AG09309 (cell line): Measurements from ENCODE around the gene FKBP3.
A peak's percentile ranks its signal among the peaks of the same experiment; 100 is the strongest.

Experiments used
- DNase-seq: peaks from one replicate; pipeline ENCODE4 v3.0.0-alpha.2; 2010; ENCODE audit warnings: low read depth
- H3K4me3 ChIP-seq: 2 replicates; pipeline ENCODE4 v1.5.1; 2011; ENCODE audit warnings: mild to moderate bottlenecking, low read depth, low read length, moderate library complexity; ENCODE audit not compliant: control insufficient read depth
- TF ChIP-seq, protein P1 (sequence below): IDR thresholded peaks from 2 replicates; pipeline ENCODE4 v1.5.1; 2011; ENCODE audit warnings: mild to moderate bottlenecking, low read depth, low read length, inconsistent platforms; ENCODE audit not compliant: insufficient read depth, control insufficient read depth; ENCODE audit errors: missing control alignments

The FKBP3 gene

DNA sequence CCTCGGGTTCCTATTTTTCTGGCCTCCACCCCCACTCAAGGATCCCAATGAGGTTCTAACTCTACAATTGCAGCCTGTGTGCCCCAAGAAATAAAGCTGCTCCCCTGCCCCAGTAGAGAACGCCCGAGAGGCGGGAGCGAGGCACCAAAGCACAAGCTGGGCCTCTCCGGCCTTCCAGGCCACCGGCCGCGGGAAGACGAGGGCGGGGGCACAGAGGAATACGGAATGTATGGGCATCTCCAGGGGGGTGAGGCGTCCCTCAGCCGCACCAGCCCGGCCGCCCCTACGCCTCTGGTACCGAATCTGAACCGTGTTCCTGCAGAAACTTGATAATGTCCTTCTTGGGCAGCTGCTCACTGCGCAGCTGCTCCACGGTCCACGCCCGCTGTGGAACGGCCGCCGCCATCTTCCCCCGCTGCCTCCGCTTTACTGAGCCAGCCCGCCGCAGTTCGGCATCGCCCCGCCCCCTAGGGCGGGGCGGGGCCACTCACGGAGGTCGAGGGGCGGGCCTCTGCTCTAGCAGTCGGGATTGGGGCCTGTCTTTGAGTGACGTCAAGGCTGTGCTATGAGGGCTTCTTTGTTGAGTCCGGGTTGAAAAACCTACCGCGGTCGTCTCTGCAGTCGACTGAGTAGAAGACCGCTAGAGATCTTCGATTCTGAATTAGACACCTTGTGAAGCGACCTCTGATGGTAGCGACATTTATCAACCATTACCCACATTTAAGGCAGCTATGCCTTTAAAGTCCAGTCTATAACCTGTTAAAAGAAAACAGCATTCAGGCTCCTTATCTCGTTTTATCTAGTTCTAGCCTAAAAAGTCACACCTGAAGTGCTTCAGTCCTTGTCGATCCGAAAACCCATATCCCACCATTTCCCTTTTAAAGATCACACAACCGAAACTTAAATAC, at the start of gene FKBP3:
Gene FKBP3, minus strand, starts transcription at position 431 of the 908 bp plus-strand sequence. Its CDS starts 25 bp downstream, at position 406.
- DNase-seq: peak; percentile 96
- TF ChIP-seq, protein P1, sequence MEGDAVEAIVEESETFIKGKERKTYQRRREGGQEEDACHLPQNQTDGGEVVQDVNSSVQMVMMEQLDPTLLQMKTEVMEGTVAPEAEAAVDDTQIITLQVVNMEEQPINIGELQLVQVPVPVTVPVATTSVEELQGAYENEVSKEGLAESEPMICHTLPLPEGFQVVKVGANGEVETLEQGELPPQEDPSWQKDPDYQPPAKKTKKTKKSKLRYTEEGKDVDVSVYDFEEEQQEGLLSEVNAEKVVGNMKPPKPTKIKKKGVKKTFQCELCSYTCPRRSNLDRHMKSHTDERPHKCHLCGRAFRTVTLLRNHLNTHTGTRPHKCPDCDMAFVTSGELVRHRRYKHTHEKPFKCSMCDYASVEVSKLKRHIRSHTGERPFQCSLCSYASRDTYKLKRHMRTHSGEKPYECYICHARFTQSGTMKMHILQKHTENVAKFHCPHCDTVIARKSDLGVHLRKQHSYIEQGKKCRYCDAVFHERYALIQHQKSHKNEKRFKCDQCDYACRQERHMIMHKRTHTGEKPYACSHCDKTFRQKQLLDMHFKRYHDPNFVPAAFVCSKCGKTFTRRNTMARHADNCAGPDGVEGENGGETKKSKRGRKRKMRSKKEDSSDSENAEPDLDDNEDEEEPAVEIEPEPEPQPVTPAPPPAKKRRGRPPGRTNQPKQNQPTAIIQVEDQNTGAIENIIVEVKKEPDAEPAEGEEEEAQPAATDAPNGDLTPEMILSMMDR: peak; percentile 27
- H3K4me3 ChIP-seq: peak within 1 kb of the TSS; percentile 94

DNA sequence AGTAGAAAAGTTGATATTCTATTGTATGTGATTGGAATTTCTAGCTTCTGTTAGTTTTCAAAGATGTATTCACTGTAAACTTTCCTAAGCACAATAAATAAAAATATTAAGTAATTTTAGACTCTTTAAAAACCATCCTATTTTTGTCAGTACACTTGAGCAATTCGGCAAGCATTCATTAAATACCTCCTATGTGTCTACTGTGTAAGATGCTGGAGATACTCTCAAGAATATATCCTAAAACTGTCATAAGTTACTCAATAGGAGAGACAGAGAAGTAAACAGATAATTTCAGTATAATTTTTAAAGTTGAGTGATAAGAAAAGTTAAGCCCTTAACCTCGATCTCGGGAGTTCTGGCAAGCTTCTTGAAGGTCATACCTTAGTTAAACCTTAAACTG, 47.5 kb upstream of the FKBP3 start:
- TF ChIP-seq, protein P1: no peak
- H3K4me3 ChIP-seq: no peak overlapping the region
- no peak for DNase-seq

DNA sequence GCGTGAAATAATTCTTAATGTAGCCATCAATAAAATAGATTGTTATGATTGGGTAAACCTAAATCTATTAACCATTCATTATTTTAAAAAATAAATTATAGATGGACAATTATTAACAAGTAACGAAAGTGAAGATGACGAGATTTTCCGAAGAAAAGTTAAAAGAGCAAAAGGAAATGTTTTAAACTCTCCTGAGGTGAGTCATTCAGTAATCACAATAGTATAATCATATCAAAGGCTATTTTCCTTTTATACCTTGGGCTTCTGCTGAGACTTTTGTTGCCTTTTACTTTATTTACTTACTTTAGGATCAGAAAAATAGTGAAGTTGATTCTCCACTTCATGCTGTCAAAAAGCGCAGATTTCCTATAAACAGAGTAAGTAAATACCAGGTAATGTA, 47.0 kb upstream of the FKBP3 start:
- H3K4me3 ChIP-seq: no peak overlapping the region
- no peak for DNase-seq
- TF ChIP-seq, protein P1: no peak

DNA sequence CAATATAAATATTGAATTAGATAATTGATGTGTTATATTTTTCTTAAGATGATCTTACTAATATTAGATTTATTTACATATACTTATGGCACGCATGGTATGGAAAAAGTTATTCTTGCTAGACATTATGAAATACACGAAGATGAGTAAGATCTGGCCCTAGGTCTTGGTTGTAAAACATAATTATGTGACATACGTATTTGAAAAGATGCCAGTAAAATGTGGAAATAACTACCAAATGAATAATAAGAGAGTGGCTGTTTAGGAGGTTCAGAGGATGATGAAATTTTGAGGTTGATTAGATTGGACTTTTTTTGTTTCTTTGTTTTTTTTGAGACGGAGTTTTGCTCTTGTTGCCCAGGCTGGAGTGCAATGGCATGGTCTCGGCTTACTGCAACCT, 42.8 kb upstream of the FKBP3 start:
- peak; percentile 77 for DNase-seq
- TF ChIP-seq, protein P1: no peak
- H3K4me3 ChIP-seq: no peak overlapping the region

DNA sequence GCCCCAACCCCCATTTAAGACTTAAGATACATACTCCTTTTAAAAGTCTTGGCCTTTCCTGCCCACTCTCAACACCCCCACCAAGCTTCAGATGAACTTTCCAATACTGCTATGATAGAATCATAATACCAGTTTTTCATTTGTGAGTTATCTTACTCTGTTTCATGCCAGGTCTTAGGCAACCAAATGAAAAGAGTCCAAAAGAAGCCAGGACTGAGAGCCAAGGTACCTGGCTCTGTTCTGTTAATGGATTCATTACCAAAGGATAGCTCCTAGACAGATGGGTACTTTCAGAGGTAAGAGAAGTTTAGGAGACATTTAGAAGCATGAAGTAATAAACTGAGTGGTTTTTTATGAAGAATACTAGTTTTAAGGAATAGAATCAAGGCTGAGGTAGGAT, 35.6 kb upstream of the FKBP3 start:
- H3K4me3 ChIP-seq: no peak overlapping the region
- TF ChIP-seq, protein P1: no peak
- DNase-seq: no peak

DNA sequence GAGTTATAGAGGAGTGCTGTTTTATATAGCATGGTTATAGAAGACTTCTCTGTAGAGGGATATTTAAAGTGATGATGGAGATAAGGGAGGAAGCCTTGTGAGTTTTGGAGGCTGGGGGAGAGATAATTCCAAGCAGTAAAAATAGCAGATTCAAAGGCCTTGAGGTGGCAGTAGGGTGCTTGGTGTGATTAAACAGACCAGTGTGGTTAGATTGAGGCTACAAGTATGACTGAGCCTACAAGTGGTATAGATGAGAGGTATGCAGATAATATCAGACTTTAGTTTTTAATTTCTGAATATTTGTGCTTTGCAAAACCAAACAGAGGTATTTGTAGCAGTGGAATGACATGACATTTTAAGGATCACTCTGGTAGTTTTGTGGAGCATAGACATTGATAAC, 21.8 kb upstream of the FKBP3 start:
- H3K4me3 ChIP-seq: no peak overlapping the region
- DNase-seq: no peak
- TF ChIP-seq, protein P1: peak; percentile 25
